Smooth muscle cell (in vitro differentiated cells): Measurements from ENCODE around the gene PSD. TPM values are rescaled to one million over a fixed set of nuclear protein-coding genes. Genes with fewer than 3 reads are reported as not detected.
A peak's percentile ranks its signal among the peaks of the same experiment; 100 is the strongest.

Source experiments
- DNase-seq: peaks from one replicate; lab custom pipeline; 2025; ENCODE audit not compliant: unreplicated experiment; lab: John Stamatoyannopoulos, UW
- H2AFZ ChIP-seq: fragments of 200-600 bp; sonication (generic); 2 replicates; pipeline ENCODE4 v1.6.0; 2016; ENCODE audit warnings: antibody characterized with exemption, low read depth, mild to moderate bottlenecking
- H3F3A ChIP-seq: fragments of 200-600 bp; sonication (generic); 2 replicates; pipeline ENCODE4 v1.6.0; 2017; ENCODE audit warnings: antibody characterized with exemption, low read depth
- H3K27ac ChIP-seq: fragments of 200-600 bp; sonication (generic); 2 replicates; pipeline ENCODE4 v1.5.1; 2016; ENCODE audit warnings: low read depth, mild to moderate bottlenecking
- H3K27me3 ChIP-seq: fragments of 200-600 bp; sonication (generic); 2 replicates; pipeline ENCODE4 v1.6.1; 2016; ENCODE audit warnings: low read depth, mild to moderate bottlenecking
- H3K36me3 ChIP-seq: fragments of 200-600 bp; sonication (generic); 2 replicates; pipeline ENCODE4 v1.5.1; 2016; ENCODE audit warnings: low read depth
- H3K4me1 ChIP-seq: fragments of 200-600 bp; sonication (generic); 2 replicates; pipeline ENCODE4 v1.5.1; 2016; ENCODE audit warnings: low read depth
- H3K4me2 ChIP-seq: fragments of 200-600 bp; sonication (generic); 2 replicates; pipeline ENCODE4 v1.6.0; 2016; ENCODE audit warnings: mild to moderate bottlenecking
- H3K4me3 ChIP-seq: fragments of 200-600 bp; sonication (generic); 2 replicates; pipeline ENCODE4 v1.5.1; 2016; ENCODE audit warnings: mild to moderate bottlenecking
- H3K79me2 ChIP-seq: fragments of 200-600 bp; sonication (generic); 2 replicates; pipeline ENCODE4 v1.6.0; 2016; ENCODE audit warnings: low read depth, mild to moderate bottlenecking
- H3K9ac ChIP-seq: fragments of 200-600 bp; sonication (generic); 2 replicates; pipeline ENCODE4 v1.6.0; 2016; ENCODE audit warnings: low read depth
- H3K9me3 ChIP-seq: fragments of 200-600 bp; sonication (generic); replicated peaks from 2 replicates; pipeline ENCODE4 v1.5.1; 2016; ENCODE audit warnings: low read depth
- H4K20me1 ChIP-seq: fragments of 200-600 bp; sonication (generic); 2 replicates; pipeline ENCODE4 v1.6.0; 2016; ENCODE audit warnings: low read depth
- CTCF ChIP-seq: fragments of 200-600 bp; sonication (generic); IDR thresholded peaks from 2 replicates; pipeline ENCODE4 v1.5.1; 2017; ENCODE audit warnings: borderline replicate concordance, mild to moderate bottlenecking, antibody characterized with exemption; ENCODE audit not compliant: insufficient read depth, poor library complexity, severe bottlenecking
- WGBS: methylation state at CpG from one replicate; pipeline ENCODE4 v1.1.7; 2016; ENCODE audit warnings: low lambda C conversion rate; 5-methylcytosine and 5-hydroxymethylcytosine counted together
- polyA plus RNA-seq: library from polyadenylated mRNA; unstranded; fragments of >200 nt; fragmentation: Nextera tagmentation; extraction: Ambion mirVana; gene quantifications from 2 replicates; pipeline ENCODE4 v1.2.1, GENCODE V29; 2016
- total RNA-seq: library from RNA; depleted of rRNA; stranded (reverse); fragments of >200 nt; gene quantifications from 2 replicates; pipeline ENCODE4 v1.2.3, GENCODE V29; 2014

Gene PSD
- total and polyA plus RNA-seq, 2 experiments from 2014 or later = 4.1 to 31.6 TPM

- peak; percentile 99 for DNase-seq
- Histone ChIP-seq H2AFZ (no peak overlapping the region), H3K9me3 (no peaks in the 10 kb centered on the region), H3K79me2 (peaks cover 14% of the 10 kb centered on the region), H4K20me1 (peaks cover 10% of the 10 kb centered on the region), H3K27ac (peak overlapping the region; percentile 100), H3K36me3 (no peaks in the 10 kb centered on the region), H3K27me3 (no peaks in the 10 kb centered on the region), H3K4me2 (peak overlapping the region; percentile 94), H3F3A (peaks cover 6% of the 10 kb centered on the region), H3K4me1 (peaks cover 10% of the 10 kb centered on the region), H3K4me3 (peak overlapping the region; percentile 69), H3K9ac (peak overlapping the region; percentile 99)
- 1% methylated on average over 66 of the region's 71 CpGs for WGBS
- TF ChIP-seq CTCF = no peak
Observed at GRCh38 chr10:102394079-102394800, 24.3 kb downstream of the PSD start.

- Histone ChIP-seq H3K79me2 (peaks cover 14% of the 10 kb centered on the region), H3K9me3 (no peaks in the 10 kb centered on the region), H4K20me1 (peaks cover 10% of the 10 kb centered on the region), H3K36me3 (no peaks in the 10 kb centered on the region), H3F3A (peaks cover 6% of the 10 kb centered on the region), H3K4me3 (peak overlapping the region; percentile 69), H2AFZ (no peak overlapping the region), H3K4me1 (peaks cover 10% of the 10 kb centered on the region), H3K27ac (peak overlapping the region; percentile 100), H3K27me3 (no peaks in the 10 kb centered on the region), H3K4me2 (peak overlapping the region; percentile 94), H3K9ac (peak overlapping the region; percentile 99)
- peak; percentile 96 for TF ChIP-seq CTCF
- WGBS = 46% methylated on average over 30 of the region's 30 CpGs
- no peak for DNase-seq
Observed at GRCh38 chr10:102393411-102394078, 25.0 kb downstream of the PSD start.

- Histone ChIP-seq H3K79me2 (peaks cover 14% of the 10 kb centered on the region), H3K9me3 (no peaks in the 10 kb centered on the region), H3K36me3 (no peaks in the 10 kb centered on the region), H3K4me1 (peaks cover 10% of the 10 kb centered on the region), H3K27ac (no peak overlapping the region), H3K27me3 (no peaks in the 10 kb centered on the region), H4K20me1 (peaks cover 10% of the 10 kb centered on the region), H2AFZ (no peak overlapping the region), H3K4me3 (no peak overlapping the region), H3F3A (peaks cover 6% of the 10 kb centered on the region), H3K4me2 (no peak overlapping the region), H3K9ac (no peak overlapping the region)
- DNase-seq = no peak
- TF ChIP-seq CTCF = no peak
- 71% methylated on average over 5 of the region's 5 CpGs for WGBS
Observed at GRCh38 chr10:102392306-102392705, 26.3 kb downstream of the PSD start.
